Measurements from ENCODE around the gene CPXM2. TPM values are rescaled to one million over a fixed set of nuclear protein-coding genes. Genes with fewer than 3 reads are reported as not detected.
A peak's percentile ranks its signal among the peaks of the same experiment; 100 is the strongest.

Gene CPXM2
- total and polyA plus RNA-seq, 10 of the 15 experiments (the other 5 are each of a cell fraction or from before 2014, with no cell fraction given): 0.08 to 1.1 (median 0.58) TPM

- ATAC-seq (no peak), DNase-seq (ENCODE audit: low read depth, low spot score) (no peak), FAIRE-seq (no peak)
- no peaks in the 10 kb centered on the region for H3K9me3 ChIP-seq (replicated peaks; ENCODE audit: control insufficient read depth, insufficient read depth, low read length)
- no peak overlapping the region for H3K4me2 ChIP-seq (ENCODE audit: control insufficient read depth, insufficient read depth)
- H4K20me1 ChIP-seq (ENCODE audit: control insufficient read depth, insufficient read depth): no peaks in the 10 kb centered on the region
- no peaks in the 10 kb centered on the region for H3K79me2 ChIP-seq (ENCODE audit: control insufficient read depth, insufficient read depth, low read length)
- no peaks in the 10 kb centered on the region for H3K36me3 ChIP-seq (ENCODE audit: control insufficient read depth in 2 of 2, insufficient read depth in 2 of 2, low read length in 1 of 2)
- ChIA-PET POLR2A (no interaction called here), CTCF (interaction anchor here (1.9 kb wide), 1 partner anchor 11 kb away, joined by 5 read pairs; no protein-coding TSS in a partner anchor), SMC1A (ENCODE audit: uncharacterized antibody, unreplicated experiment) (interaction anchor here (0.7 to 2.2 kb wide), 3 partner anchors 25 to 76 kb away, joined by 3 to 5 read pairs (median 3); no protein-coding TSS in a partner anchor), RAD21 (ENCODE audit: unreplicated experiment) (interaction anchor here (1.0 to 4.2 kb wide), 2 partner anchors 11 to 26 kb away, joined by 4 to 18 read pairs; no protein-coding TSS in a partner anchor)
- H3K4me1 ChIP-seq (ENCODE audit: control insufficient read depth, insufficient read depth, low read length): 0 out of 2 replicates have a peak, but pooled peaks cover 5% of the 10 kb centered on the region
- peaks cover 0 to 1% of the 10 kb centered on the region in 2 experiments; a peak in 2 of 4 replicates for H3K27me3 ChIP-seq (replicated peaks in 1 of 2; ENCODE audit: control insufficient read depth in 2 of 2, insufficient read depth in 2 of 2, low read length in 1 of 2)
- no peak overlapping the region for H3K27ac ChIP-seq (ENCODE audit: control insufficient read depth, insufficient read depth)
- intact Hi-C loops (cut with micrococcal nuclease; ENCODE audit: unreplicated experiment): no loop called here
- no peak for TF ChIP-seq CBX5 (IDR thresholded peaks at IDR 0.05; ENCODE audit: low read depth)
- peak; percentile 17; the same call in 1 of the 2 replicates for TF ChIP-seq IKZF1 (conservative IDR thresholded peaks at IDR 0.05)
- 0 out of 2 replicates have a peak, but pooled peaks have one; percentile 16 for TF ChIP-seq NR2F1 (conservative IDR thresholded peaks at IDR 0.05)
- no peak for TF ChIP-seq EED (IDR thresholded peaks at IDR 0.05; ENCODE audit: low read depth)
- no peak for TF ChIP-seq NBN (IDR thresholded peaks at IDR 0.05)
- H2AFZ ChIP-seq (ENCODE audit: control insufficient read depth, low read depth, low read length): no peak overlapping the region
- no peak overlapping the region for H3K9ac ChIP-seq (ENCODE audit: control insufficient read depth, insufficient read depth, low read length)
- BruUV-seq (replicated peaks): no TSS peak
- in situ Hi-C loops (cut with MboI): no loop called here
- WGBS (ENCODE audit: insufficient coverage, insufficient replicate concordance, low lambda C conversion rate, missing lambda C conversion rate): 41% methylated on average over 5 of the region's 5 CpGs
- no peak overlapping the region for H3K4me3 ChIP-seq
Measured at GRCh38 chr10:123860209-123860608, 31.4 kb downstream of the CPXM2 start.

- H2AFZ ChIP-seq (ENCODE audit: control insufficient read depth, low read depth, low read length): no peak overlapping the region
- FAIRE-seq (no peak), DNase-seq (ENCODE audit: low read depth, low spot score) (no peak), ATAC-seq (no peak)
- ChIA-PET POLR2A (interaction anchor here (1.8 kb wide), 1 partner anchor 10 kb away, joined by 12 read pairs; no protein-coding TSS in a partner anchor), CTCF (no interaction called here), SMC1A (ENCODE audit: uncharacterized antibody, unreplicated experiment) (interaction anchor here (0.6 to 2.4 kb wide), 7 partner anchors 11 to 858 kb away, joined by 3 to 12 read pairs (median 5); no protein-coding TSS in a partner anchor), RAD21 (ENCODE audit: unreplicated experiment) (interaction anchor here (4.2 kb wide), 1 partner anchor 11 kb away, joined by 18 read pairs; no protein-coding TSS in a partner anchor)
- no peak overlapping the region for H3K4me2 ChIP-seq (ENCODE audit: control insufficient read depth, insufficient read depth)
- H3K9ac ChIP-seq (ENCODE audit: control insufficient read depth, insufficient read depth, low read length): no peak overlapping the region
- no peaks in the 10 kb centered on the region for H3K36me3 ChIP-seq (ENCODE audit: control insufficient read depth in 2 of 2, insufficient read depth in 2 of 2, low read length in 1 of 2)
- H3K4me3 ChIP-seq: no peak overlapping the region
- no peaks in the 10 kb centered on the region for H3K79me2 ChIP-seq (ENCODE audit: control insufficient read depth, insufficient read depth, low read length)
- H3K27ac ChIP-seq (ENCODE audit: control insufficient read depth, insufficient read depth): no peak overlapping the region
- intact Hi-C loops (cut with micrococcal nuclease; ENCODE audit: unreplicated experiment): no loop called here
- no peaks in the 10 kb centered on the region for H3K9me3 ChIP-seq (replicated peaks; ENCODE audit: control insufficient read depth, insufficient read depth, low read length)
- in situ Hi-C loops (cut with MboI): no loop called here
- WGBS (ENCODE audit: insufficient coverage, insufficient replicate concordance, low lambda C conversion rate, missing lambda C conversion rate): 27% methylated on average over 10 of the region's 10 CpGs
- 0 out of 2 replicates have a peak, but pooled peaks cover 5% of the 10 kb centered on the region for H3K4me1 ChIP-seq (ENCODE audit: control insufficient read depth, insufficient read depth, low read length)
- H4K20me1 ChIP-seq (ENCODE audit: control insufficient read depth, insufficient read depth): no peaks in the 10 kb centered on the region
- TF ChIP-seq IRF3 (IDR thresholded peaks at IDR 0.05) (no peak), FOXK2 (IDR thresholded peaks at IDR 0.05) (no peak), SUPT20H (IDR thresholded peaks at IDR 0.05; ENCODE audit: borderline replicate concordance, control insufficient read depth, low read depth, low read length) (no peak)
- BruUV-seq (replicated peaks): no TSS peak
- peaks cover 0 to 1% of the 10 kb centered on the region in 2 experiments; a peak in 2 of 4 replicates for H3K27me3 ChIP-seq (replicated peaks in 1 of 2; ENCODE audit: control insufficient read depth in 2 of 2, insufficient read depth in 2 of 2, low read length in 1 of 2)
Measured at GRCh38 chr10:123859653-123860050, 32.0 kb downstream of the CPXM2 start.
